Measurements from ENCODE around the gene ZNF407.

ZNF407 gene

DNA sequence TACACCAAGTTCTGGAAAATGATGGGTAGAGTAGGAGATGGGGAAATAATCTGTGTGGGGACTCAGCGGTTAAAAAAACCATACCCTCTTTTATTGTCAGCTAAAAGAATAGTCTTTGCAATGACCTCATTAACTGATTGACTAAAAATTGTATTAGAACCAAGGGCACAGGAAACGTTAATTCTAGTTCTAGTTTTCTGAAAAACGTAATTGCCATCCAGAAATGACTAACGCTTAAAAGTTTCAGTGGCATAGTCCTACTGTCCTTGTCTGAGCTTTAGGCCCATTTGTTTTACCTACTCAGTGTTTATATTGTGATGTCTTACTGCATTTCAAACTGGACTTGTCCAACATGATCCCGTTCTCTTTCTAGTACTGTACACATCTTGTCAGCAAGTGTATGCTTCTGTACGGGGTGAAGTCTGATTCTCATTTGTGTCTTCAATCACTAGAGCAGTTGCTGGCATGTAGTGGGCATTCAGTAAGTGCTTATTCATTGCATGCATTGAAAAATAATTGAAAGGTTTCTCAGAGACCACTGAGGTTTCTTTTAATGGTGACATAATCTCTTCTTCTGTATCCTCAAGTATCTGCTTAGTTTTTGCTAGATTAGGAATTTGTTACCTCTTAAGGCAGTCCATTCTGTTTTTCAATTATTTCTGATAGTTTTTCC, 81.5 kb downstream of the ZNF407 start:
- DNase-seq (ENCODE audit: low spot score) = no peak

DNA sequence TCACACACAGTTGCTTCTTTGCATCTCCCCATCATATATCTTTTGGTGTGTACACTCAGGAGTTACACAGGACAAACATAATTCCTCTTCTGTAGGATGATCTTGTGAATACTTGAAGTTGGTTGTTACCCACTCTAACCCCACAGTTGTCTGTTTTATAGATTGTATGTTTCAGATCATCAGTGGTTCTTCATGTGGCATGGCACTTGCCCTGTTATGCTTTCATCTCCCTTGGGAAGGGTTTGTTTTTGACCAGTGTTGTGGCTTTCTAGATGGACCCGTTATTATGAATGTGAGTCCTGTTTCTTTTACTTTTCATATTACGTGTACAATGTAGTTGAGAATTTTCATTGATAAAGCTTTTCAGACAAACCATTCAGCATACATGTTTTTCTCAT, 82.0 kb downstream of the ZNF407 start:
- no peak for DNase-seq (ENCODE audit: low spot score)

DNA sequence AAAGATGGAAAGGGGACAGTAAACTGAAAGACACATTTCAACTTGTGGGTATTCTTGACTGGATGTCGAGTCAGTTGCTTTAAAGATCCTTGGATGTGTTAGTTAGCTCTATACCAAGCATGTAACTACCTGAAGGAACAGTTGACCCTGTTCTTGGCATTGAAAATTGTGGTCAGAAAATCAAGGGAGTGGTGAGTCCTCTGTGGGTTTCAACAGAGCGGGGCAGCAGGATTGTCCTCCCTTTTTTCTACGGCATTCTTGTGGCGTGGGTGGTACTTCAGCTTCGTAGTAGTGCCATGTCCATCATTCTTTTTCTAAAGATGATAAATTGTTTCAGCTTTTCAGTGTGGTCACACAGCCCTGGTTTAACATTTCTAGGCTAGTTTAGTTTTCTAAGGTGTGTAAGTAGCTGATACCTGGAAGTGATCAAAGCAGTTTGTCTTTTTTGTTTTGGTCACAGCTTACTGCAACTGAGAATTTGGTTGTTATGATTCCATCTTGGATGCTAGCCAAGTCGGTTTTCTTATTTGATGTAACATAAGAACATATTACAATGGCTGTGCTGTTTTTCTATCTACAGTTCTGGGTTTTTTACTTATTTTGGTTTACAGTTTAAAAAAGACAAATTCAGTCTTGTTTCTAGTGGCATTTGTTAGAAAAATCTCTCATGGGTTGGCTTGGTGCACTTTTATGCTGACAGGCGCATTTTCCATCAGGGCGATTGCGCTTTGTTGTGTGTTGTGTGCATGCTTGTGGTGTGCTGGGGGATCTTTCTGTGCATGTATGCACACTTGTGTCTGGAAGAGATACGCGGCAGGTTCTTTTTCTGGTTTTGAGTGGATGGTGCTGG, 84.7 kb downstream of the ZNF407 start:
- no peak for DNase-seq (ENCODE audit: low spot score)

DNA sequence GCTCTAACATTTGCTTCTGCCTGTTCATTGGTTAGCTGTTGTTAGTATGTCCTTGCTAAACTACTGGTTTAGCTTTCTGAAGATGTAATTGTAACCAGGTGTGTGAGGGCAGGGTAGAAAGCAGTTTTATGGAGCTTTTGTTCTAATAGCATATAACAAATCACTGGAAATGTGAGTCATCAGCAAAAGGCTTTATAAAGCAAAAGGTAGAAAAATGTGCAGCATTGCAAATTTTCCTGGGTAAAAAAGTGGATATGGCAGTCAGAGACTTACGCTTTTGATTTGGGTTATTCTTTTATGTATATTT, 85.3 kb downstream of the ZNF407 start:
- DNase-seq (ENCODE audit: low spot score) = no peak

DNA sequence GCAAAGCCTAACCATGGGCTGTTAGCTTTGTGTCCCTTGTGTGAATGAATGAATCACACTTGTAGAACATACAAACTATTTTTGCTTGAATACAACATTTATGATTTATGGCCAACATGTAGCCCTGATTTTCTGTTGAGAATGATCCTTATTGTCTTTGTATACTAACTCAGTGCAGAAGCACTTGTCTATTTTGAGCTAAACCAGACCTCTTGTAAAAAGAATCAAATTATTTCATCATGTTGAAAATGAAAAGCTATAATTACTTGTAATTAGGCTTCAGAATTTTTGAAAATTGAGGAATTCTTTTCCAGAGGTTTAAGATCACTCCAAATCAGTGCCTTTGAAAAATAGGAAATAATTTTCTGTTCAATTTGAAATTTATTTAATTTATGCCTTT, 85.9 kb downstream of the ZNF407 start:
- DNase-seq (ENCODE audit: low spot score) = no peak

DNA sequence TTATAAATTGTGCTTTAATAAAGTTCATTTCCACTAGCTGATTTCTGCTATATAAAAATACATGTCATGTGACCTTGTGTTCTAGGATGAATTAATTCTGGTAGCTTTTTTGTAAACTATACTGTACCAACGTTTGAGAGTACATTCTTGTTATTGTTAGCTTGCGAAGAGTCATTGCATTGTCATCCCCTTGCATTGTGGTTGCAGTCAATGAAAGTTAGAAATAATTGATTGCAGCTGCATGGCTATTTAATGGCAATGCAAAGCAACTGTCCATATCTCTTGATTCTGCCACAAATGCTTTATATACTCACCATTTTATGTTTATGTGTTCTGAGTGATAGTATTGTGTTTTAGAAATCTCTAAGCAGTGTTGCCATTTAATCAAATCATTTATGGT, 91.6 kb downstream of the ZNF407 start:
- DNase-seq (ENCODE audit: low spot score) = no peak

DNA sequence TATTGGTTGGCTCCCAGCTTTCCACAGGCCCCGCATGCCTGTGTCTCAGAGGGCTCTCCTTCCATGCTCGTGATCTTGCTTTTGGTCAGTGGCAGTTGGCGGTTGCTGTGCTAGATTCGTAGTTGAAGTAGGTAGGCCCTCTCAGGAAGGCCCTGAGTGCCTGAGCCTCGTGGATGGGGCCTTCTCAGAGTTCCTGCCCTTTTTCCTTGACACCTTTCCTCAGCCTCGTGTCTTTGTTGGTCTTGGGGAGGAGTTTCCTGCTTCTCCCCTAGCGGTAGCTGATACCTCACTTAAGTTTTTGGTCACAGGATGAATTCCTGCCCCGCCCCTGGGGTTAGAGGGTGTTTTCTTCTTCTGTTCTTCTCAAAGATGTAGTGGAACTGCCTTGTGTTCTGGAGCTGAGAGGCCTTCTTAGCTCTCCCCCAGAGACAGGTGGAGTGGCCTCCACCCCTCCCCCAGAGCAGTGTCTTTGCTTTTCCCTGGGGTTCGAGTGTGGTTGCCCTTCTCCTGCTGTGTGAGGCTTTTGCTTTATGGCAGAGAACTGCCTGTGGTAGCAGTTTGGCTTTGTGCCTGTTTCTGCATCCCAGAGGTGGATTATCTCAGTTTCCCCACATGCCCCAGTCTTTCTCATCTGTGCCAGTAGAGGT, 94.8 kb downstream of the ZNF407 start:
- DNase-seq (ENCODE audit: low spot score) = no peak

DNA sequence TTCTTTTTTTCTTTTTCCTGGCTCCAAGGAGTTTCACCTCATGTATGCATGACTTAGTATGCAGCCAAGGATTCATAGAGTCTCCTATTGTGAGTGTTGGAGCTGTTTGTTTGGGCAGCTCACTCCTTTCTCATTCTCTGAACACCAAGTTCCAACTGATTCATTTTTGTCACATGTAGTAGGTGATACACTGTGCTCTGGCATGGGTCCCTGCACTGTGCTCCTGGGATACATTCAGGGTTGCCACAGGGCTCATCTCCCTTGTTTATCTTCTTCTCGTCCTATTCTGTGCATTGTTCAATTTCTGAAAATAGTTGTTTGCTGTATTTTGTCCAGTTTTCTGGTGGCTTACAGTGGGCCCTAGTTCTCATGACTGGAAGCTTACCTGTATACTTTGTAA, 96.8 kb downstream of the ZNF407 start:
- DNase-seq (ENCODE audit: low spot score) = no peak

DNA sequence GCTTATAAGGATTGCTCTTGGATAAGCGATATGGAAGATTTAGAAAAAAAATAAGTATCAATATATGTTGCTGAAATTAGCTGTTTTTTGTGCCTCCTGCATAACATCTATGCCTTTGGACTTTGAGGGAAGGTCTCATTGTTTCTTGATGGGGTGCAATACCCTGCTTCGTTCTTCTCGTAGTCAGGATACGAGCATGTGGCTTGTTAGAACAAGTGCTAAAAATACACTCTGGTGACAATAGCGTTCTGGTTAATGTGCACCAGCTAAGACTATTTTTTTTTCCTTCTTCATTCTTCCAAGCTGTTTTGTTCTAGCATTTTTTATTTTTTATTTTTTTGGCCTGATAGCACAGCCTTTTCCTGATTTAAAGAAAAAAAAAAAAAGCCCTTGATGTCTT, 97.5 kb downstream of the ZNF407 start:
- DNase-seq (ENCODE audit: low spot score) = no peak

DNA sequence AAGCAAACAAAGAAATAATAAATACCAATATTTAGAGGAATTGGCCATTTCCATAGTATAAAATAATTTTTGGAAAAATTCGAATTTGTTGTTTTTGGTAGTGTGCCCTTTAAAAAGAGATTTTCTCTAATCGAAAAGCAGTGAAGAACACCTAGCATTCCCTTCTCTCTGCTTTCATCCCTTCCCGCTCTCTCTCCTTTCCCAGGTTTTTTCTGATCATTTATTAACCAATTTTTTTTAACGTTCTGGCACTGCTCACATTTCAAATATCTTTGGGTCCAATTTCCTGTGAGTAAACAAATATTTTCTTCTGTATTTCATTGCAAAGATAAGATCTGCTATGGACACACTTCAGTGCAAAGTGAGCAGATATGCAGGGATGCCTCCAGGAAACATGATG, 101.2 kb downstream of the ZNF407 start:
- no peak for DNase-seq (ENCODE audit: low spot score)

DNA sequence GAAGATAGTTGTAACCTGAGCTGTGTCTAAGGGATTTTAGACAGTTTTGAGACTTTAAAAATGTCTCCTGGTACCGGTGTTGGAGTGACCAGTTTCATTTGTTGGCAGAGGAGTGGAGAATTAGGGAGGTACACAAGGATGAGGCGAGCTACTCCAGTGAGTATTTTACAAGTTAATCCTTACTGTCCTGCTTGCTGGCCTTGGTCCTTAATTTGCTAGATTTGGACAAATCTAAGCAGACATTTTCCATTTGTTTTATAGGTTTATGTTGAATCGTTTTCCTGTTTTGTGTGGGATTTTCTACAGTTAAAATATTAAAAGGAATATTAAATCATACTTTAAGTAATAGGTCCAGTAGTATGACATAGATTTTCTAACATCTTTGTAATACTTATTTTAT, 101.8 kb downstream of the ZNF407 start:
- DNase-seq (ENCODE audit: low spot score) = no peak

DNA sequence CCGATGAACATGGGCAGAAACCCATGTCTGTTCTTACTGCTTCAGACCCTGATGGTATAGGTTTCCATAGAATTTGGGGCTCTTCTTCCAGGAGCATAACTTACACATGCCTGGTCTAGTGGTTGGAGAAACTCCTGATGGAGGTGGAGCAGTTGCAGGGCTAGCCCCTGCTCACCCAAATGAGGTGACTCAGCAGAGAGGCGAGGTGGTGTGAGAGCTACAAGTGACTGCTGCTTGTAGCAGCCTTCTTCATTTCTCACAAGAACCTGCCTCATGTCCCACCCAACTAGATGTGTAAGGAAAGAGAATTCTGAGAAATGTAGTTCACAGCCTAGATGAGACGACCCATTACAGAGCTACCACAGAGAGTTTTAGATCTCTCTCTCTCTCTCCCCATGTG, 105.3 kb downstream of the ZNF407 start:
- DNase-seq (ENCODE audit: low spot score) = no peak

DNA sequence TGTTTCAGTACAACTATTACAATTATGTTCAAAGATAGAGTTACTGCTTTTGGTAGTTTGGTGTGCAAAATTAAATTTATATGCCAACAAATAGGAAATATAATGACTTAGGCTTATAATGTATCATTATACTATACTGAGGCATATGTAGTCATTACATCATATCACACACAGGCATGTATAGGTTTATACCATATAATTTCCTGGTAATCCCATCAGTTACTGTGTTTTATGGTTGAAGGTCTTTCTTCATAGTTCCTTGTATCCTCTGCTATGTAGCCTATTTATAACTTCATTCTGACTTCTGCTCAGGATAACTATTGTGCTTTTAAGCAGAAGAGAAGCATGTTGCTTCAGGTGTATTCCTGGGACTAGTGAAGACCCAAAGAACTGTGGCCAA, 110.5 kb downstream of the ZNF407 start:
- no peak for DNase-seq (ENCODE audit: low spot score)

DNA sequence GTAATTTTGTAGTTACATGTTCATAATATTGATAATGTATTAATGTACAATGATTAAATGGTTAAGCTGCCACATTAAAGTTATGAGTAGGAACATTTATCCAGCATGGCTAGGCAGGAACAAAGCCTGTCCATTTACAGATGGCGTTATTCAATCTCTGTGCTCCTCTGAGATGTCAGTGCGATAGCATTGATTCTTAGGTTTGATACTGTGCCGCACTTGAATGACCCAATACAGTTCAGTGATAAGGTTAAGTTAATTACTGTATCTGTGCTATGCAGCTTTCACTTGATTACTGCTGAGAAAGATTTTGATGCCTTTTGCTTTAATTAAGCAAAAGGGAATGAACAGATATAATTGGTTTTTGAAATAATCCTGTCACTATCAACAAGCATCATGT, 111.8 kb downstream of the ZNF407 start:
- DNase-seq (ENCODE audit: low spot score) = no peak

DNA sequence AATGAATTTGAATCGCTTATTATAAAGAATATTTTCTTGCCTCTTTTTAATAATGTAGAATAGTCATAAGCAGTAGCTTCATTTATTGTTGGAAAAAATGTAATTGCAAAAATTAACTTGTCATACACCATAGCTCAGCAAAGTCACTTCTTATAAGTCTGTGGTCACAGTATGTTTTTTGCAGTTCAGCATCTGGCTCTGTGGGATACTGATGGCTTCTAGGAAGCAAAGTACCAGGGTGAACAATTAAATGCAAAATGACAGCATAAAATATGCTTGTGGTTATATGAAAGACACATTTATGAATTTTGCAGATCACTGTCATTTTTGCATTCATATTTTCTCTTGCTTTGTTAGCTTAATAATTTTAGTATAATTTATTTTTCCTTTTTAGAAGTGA, 116.5 kb downstream of the ZNF407 start:
- no peak for DNase-seq (ENCODE audit: low spot score)

DNA sequence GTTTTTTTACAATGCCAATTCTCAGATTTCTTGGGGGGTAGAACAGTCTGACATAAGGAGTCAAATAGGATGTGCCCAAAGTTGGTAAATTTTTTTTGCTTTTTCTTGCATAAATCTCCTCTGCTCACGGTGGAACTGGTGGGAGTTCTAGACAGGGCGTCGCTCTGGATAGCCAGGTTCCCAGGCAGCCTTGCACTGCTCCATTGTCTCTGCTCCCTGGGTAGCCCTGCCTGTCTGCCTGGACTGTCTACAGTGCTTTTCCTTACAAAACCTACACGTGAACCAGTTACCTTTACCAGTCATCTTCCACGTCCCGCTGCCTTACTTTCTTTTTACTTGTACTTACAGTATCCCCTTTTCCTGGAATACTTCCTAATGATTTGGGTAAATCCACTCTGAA, 117.1 kb downstream of the ZNF407 start:
- DNase-seq (ENCODE audit: low spot score) = no peak

DNA sequence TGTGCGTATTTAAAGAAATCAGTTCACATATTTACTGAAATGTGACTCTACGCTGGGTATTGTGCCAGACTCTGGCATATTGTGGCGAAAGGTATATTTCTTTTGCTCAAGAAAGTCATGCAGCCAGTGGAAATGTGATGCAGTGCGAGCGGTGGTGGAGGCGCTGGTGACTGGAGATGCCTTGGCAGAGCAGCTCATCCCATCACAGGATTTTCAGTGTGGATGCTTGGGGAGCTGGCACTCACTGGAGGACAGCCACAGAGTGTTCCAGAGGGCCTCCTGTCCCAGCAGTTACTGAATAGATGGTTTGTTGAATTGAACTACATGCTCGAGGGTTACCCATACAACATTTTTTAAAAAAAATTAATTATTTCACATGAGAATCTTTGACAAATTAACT, 117.6 kb downstream of the ZNF407 start:
- DNase-seq (ENCODE audit: low spot score) = no peak

DNA sequence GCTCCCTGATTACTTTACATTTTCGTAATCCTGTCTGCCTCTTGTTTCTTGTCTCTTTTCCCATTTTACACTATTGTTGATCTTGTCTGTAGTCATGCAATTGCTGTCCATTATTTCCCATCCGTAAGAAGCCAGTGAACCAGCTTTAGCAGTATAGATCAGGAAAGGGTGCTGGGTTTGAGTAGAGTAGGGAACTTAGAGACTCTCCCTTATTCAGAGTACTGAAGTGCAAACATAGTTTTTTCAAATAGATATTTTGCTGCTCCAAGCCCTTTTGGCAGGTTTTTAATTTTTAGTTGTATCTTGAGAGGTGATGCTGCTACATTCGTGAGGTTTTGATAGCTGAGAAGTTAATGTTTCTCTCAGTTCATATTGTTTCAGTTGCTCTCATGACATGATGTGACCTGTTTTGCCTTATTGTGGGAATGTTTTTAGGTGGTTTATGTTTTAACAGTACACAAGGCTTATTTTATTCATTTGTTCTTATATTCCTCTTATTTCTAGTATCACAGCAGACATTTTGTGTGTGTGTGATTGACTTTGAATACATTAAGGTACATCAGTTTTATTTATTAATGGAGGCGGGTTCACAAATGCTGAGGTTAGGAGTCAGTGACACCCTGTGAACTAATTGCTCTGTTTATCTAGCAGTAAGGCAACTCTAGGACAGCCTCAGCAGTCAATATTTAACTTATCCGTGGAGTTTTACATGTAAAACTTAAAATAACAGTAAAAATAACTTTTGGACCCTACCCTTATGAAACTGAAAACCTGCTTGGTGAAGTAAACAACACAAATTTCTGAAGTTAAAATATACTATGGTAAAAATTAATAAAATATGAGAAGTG, 118.4 kb downstream of the ZNF407 start:
- no peak for DNase-seq (ENCODE audit: low spot score)

DNA sequence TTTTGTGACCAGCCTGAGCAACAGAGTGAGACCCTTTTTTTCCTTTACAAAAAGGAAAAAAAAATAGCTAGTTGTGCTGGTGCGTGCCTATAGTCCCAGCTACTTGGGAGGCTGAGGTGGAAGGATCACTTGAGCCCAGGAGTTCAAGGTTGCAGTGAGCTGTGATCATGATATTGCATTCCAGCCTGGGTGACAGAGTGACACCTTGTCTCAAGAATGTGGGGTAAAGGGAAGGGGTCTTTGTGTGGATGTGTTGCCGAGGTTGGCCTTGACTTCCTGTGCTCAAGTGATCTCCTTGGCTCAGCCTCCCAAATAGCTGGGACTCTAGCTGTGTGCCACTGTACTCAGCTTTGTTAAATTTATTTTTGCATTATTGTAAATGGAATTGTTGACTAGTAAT, 120.6 kb downstream of the ZNF407 start:
- DNase-seq (ENCODE audit: low spot score) = no peak

DNA sequence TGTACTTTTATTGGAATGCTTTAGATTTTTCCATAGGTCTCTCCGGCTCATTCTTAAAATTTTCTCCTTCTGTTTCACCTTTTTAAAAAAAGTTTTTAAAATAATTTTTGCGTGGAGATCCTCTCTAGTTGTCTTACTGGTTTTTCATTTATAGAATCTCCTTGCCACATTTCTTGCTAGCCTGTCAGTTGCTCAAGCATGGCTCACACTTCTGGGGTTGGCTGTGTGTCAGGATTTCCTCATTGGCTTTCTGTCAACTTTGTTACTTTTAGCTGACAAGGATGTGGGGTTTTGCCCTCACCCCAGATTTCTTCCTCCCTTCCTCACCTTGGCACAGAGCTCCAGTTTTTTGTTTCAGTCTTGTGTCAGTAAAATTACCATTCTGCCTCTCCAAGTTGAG, 124.6 kb downstream of the ZNF407 start:
- no peak for DNase-seq (ENCODE audit: low spot score)

DNA sequence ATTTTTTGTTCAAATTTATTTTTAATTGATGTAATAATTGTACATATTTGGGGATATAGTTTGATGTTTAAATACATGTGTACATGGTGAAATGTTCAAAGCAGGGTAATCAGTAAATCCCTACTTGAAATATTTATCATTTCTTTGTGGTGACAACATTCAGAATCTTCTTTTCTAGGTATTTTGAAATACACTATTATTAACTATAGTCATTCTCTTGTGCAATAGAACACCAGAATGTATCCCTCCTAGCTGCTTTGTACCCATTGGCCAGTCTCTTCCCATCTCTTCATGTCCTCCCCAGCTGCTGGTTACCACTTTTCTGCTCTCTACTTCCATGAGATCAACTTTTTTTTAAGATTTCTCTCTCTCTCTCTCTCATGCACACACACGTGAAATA, 126.5 kb downstream of the ZNF407 start:
- DNase-seq (ENCODE audit: low spot score) = no peak

DNA sequence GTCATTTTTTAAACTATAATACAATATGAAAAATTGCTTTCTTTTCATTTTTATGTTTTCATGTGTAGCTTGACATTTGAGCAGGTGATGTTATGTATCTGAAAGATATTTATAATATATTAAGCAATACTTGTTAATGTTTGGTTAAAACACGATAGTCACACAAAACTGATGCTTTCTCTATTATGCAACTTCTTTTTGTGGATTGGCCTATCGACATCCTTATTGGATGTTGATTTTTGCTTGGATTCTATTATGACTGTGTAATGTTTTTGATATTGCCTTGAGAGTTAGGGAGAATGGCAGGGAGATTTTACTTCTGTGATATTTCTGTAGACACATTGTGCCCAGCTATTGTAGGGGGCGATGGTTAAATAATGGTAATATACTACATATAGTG, 128.0 kb downstream of the ZNF407 start:
- no peak for DNase-seq (ENCODE audit: low spot score)

DNA sequence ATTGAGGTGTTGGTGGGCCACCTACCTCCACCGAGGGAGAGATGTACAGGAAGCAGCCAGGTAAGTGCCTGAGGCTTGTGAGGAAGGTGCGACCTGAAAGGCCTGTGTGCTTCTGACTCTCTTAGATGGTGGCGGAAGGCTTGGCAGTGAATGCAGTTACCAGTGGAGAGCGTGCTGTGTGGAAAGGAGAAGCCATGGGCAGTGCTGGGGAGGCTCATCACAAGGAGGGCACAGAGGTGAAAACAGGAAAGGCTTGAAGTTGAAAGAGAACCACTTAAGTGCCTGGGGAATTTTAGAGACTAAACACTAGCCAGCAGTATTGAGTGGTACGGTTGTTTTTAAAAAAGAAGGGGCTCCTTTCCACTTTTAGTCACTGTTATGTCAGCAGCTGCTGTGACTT, 130.9 kb downstream of the ZNF407 start:
- DNase-seq (ENCODE audit: low spot score) = no peak
